ENCODE data around the gene GAPVD1.
A peak's percentile ranks its signal among the peaks of the same experiment; 100 is the strongest.
"Not testable (repeated sequence)": the region's sequence is repeated elsewhere in the genome, so short reads cannot be mapped to it uniquely, and the experiment has no call there.

GAPVD1 gene, protein sequence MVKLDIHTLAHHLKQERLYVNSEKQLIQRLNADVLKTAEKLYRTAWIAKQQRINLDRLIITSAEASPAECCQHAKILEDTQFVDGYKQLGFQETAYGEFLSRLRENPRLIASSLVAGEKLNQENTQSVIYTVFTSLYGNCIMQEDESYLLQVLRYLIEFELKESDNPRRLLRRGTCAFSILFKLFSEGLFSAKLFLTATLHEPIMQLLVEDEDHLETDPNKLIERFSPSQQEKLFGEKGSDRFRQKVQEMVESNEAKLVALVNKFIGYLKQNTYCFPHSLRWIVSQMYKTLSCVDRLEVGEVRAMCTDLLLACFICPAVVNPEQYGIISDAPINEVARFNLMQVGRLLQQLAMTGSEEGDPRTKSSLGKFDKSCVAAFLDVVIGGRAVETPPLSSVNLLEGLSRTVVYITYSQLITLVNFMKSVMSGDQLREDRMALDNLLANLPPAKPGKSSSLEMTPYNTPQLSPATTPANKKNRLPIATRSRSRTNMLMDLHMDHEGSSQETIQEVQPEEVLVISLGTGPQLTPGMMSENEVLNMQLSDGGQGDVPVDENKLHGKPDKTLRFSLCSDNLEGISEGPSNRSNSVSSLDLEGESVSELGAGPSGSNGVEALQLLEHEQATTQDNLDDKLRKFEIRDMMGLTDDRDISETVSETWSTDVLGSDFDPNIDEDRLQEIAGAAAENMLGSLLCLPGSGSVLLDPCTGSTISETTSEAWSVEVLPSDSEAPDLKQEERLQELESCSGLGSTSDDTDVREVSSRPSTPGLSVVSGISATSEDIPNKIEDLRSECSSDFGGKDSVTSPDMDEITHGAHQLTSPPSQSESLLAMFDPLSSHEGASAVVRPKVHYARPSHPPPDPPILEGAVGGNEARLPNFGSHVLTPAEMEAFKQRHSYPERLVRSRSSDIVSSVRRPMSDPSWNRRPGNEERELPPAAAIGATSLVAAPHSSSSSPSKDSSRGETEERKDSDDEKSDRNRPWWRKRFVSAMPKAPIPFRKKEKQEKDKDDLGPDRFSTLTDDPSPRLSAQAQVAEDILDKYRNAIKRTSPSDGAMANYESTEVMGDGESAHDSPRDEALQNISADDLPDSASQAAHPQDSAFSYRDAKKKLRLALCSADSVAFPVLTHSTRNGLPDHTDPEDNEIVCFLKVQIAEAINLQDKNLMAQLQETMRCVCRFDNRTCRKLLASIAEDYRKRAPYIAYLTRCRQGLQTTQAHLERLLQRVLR (N-terminal part only)

DNA sequence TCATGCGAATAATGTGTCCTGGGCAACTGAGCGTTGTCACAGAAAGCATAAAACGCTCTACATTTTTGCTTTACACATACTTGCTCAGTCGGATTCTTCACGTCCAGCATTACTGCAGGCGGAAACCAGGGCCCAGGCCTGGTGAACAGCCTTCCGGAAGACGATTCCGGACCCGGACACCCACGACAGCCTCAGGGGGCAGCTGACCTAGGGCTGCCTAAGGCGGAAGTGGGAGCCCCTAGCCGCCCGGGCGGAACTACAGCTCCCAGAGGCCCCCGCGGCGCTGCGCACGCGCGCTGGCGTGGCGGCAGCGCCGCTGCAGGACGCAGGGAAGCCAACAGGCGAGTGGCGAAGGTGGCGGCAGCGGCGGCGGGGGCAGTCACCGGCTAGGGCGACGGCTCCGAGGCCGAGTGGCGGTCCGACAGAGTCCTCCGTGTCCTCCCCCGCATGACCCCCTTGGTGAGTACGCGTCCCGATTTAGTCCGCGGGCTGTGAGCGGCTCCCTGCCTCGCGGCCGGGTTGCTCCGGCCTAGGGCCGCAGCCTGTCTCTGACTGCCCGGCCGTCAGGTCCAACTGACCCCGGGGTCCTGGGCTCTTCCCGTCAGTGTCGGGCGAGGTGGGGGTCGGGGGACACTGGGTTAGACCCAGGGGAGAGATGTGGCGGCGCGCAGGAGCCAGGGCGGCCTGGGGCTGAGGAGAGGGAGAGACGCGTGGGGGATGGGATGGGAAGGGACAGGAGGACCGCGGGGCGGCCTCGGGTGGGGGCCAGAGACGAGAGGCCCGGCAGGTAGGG, at the start of gene GAPVD1:
GAPVD1 (plus strand) TSS at position 326 of the 793 bp plus-strand sequence. CDS start 37,096 bp downstream, outside the sequence.
- Histone ChIP-seq H3K27ac (peak within 1 kb of the TSS; percentile 96), H3K27me3 (no peaks in the 10 kb centered on the region), H3K4me1 (ENCODE audit: control insufficient read depth in 1 of 2, insufficient read depth in 1 of 2, low read depth in 1 of 2, low read length in 1 of 2) (peaks cover 54 to 57% of the 10 kb centered on the region in 2 experiments), H3K9me3 (no peaks in the 10 kb centered on the region), H3K4me3 (ENCODE audit: low read depth in 1 of 2, low read length in 1 of 2) (peak within 1 kb of the TSS; percentile 96), H3K36me3 (peaks cover 5% of the 10 kb centered on the region)
- TF ChIP-seq, protein P1, sequence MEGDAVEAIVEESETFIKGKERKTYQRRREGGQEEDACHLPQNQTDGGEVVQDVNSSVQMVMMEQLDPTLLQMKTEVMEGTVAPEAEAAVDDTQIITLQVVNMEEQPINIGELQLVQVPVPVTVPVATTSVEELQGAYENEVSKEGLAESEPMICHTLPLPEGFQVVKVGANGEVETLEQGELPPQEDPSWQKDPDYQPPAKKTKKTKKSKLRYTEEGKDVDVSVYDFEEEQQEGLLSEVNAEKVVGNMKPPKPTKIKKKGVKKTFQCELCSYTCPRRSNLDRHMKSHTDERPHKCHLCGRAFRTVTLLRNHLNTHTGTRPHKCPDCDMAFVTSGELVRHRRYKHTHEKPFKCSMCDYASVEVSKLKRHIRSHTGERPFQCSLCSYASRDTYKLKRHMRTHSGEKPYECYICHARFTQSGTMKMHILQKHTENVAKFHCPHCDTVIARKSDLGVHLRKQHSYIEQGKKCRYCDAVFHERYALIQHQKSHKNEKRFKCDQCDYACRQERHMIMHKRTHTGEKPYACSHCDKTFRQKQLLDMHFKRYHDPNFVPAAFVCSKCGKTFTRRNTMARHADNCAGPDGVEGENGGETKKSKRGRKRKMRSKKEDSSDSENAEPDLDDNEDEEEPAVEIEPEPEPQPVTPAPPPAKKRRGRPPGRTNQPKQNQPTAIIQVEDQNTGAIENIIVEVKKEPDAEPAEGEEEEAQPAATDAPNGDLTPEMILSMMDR (IDR thresholded peaks at IDR 0.05) = peak; percentile 90

DNA sequence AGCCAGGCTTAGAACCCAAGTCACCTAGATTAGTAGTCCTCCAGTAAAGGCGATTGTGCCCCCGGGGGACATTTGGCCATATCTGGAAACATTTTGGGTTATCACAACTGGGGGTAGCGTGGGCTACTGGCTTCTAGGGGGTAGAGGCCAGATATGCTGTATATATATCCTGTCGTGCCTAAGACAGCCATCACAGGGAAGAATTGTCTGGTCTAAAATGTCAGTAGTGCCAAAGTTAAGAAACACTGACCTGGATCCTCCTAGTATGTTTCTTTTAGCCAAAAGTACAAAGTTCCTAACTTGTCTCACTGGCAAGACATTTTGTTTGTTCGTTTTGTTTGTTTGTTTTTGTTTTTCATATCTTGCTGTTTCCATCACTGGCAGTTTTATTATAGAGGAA, 47.4 kb upstream of the GAPVD1 start:
- H3K4me1 ChIP-seq (ENCODE audit: control insufficient read depth in 1 of 2, insufficient read depth in 1 of 2, low read depth in 1 of 2, low read length in 1 of 2) = peaks cover 0 to 10% of the 10 kb centered on the region in 2 experiments
- H3K9me3 ChIP-seq = no peaks in the 10 kb centered on the region
- H3K4me3 ChIP-seq (ENCODE audit: low read depth in 1 of 2, low read length in 1 of 2) = peak overlapping the region in 1 of 2 experiments; percentile 12
- peak overlapping the region; percentile 73 for H3K27ac ChIP-seq
- peaks cover 23% of the 10 kb centered on the region for H3K36me3 ChIP-seq
- no peaks in the 10 kb centered on the region for H3K27me3 ChIP-seq
- TF ChIP-seq, protein P1 (IDR thresholded peaks at IDR 0.05) = no peak

GRCh38 chr9:125218621-125219020, 43.0 kb upstream of the GAPVD1 start:
- H3K27me3 ChIP-seq = no peaks in the 10 kb centered on the region

DNA sequence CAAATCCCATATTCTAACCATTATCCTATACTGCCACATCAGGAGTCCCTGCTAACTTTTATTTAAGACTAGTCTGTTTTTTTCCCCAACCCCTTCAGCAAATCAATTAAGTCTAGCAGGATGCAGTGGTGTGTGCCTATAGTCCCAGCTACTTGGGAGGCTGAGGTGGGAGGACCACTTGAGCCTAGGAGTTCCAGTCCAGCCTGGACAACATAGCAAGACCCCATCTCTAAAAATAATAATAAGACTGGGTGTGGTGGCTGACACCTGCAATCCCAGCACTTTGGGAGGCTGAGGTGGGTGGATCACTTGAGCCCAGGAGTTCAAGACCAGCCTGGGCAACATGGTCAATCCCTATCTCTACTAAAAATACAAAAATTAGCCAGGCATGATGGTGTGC, 36.8 kb upstream of the GAPVD1 start:
- H3K27me3 ChIP-seq; H3K9me3 ChIP-seq; H3K27ac ChIP-seq; H3K4me1 ChIP-seq (ENCODE audit: control insufficient read depth in 1 of 2, insufficient read depth in 1 of 2, low read depth in 1 of 2, low read length in 1 of 2); H3K4me3 ChIP-seq (ENCODE audit: low read depth in 1 of 2, low read length in 1 of 2): not testable (repeated sequence)
- H3K36me3 ChIP-seq = peaks cover 40% of the 10 kb centered on the region

More at GRCh38 chr9:125218621-125219020, 43.0 kb upstream of the GAPVD1 start:
- H3K36me3 ChIP-seq = peaks cover 34% of the 10 kb centered on the region
- no peaks in the 10 kb centered on the region for H3K9me3 ChIP-seq
- peaks cover 0 to 10% of the 10 kb centered on the region in 2 experiments for H3K4me1 ChIP-seq (ENCODE audit: control insufficient read depth in 1 of 2, insufficient read depth in 1 of 2, low read depth in 1 of 2, low read length in 1 of 2)
- no peak overlapping the region for H3K4me3 ChIP-seq (ENCODE audit: low read depth in 1 of 2, low read length in 1 of 2)
- no peak overlapping the region for H3K27ac ChIP-seq
- TF ChIP-seq, protein P1 (IDR thresholded peaks at IDR 0.05) = no peak

DNA sequence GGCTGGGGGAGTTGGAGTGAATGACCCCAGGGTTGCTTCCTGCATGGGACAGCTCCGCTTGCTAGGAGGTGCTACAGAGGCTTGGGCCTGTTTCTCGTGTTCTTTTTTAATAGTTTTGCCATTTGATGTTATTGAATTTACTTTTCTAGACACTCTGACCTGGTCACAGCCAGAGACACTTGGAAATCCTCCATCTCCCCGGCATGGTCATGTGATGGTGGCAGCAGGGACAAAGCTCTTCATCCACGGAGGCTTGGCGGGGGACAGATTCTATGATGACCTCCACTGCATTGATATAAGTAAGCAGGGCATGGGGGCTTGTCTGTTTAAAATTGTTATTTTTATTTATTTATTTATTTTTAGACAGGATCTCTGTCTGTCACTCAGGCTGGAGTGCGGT, 33.9 kb upstream of the GAPVD1 start:
- TF ChIP-seq, protein P1 (IDR thresholded peaks at IDR 0.05) = no peak
- Histone ChIP-seq H3K36me3 (peaks cover 43% of the 10 kb centered on the region), H3K27ac (no peak overlapping the region)

More for the DNA sequence above, 33.9 kb upstream of the GAPVD1 start:
- Histone ChIP-seq H3K27me3 (no peaks in the 10 kb centered on the region), H3K4me1 (ENCODE audit: control insufficient read depth in 1 of 2, insufficient read depth in 1 of 2, low read depth in 1 of 2, low read length in 1 of 2) (no peaks in the 10 kb centered on the region), H3K9me3 (no peaks in the 10 kb centered on the region), H3K4me3 (ENCODE audit: low read depth in 1 of 2, low read length in 1 of 2) (no peak overlapping the region)

Data from neutrophil (primary cell).